B cell (primary cell): Measurements from ENCODE around the gene EML2.

ENCODE experiments used
- CTCF ChIP-seq: fragments of 200-600 bp; IDR thresholded peaks from one replicate; pipeline ENCODE4 v1.8.0; 2022; ENCODE audit warnings: antibody characterized with exemption, mild to moderate bottlenecking
- EZH2 ChIP-seq: IDR thresholded peaks from 2 replicates; pipeline ENCODE4 v1.6.1; 2012; ENCODE audit warnings: borderline replicate concordance, low read depth, mild to moderate bottlenecking, moderate library complexity, low read length; ENCODE audit not compliant: insufficient read depth, poor library complexity, severe bottlenecking

GRCh38 chr19:45575216-45575615 is 64.0 kb downstream of the EML2 start:
- TF ChIP-seq EZH2 (no peak), CTCF (no peak)
